T-helper 2 cell treated with Interferon-gamma antibody and Interleukin-4, amounts not matched to agents 100 ng/mL and 5 ng/mL, for 36 hours (primary cell): ENCODE measurements around the gene ZCCHC14. TPM values are rescaled to one million over a fixed set of nuclear protein-coding genes. Genes with fewer than 3 reads are reported as not detected.
"Not testable (repeated sequence)": the region's sequence is repeated elsewhere in the genome, so short reads cannot be mapped to it uniquely, and the experiment has no call there.

ENCODE experiments used
- intact Hi-C: fragments of 100-400 bp; cut with micrococcal nuclease; formaldehyde crosslinking; loops from one replicate; pipeline ENCODE4 v1.15.1; 2023
- total RNA-seq: library from RNA; stranded (reverse); gene quantifications from 2 replicates; pipeline ENCODE4 v1.2.3, GENCODE V29; 2022

Gene ZCCHC14
- total RNA-seq, 1 donor from 2014 or later, result 7.4 TPM

GRCh38 chr16:87482266-87482665 is 10.6 kb downstream of the ZCCHC14 start:
- intact Hi-C loops, result no loop called here

GRCh38 chr16:87481711-87482110 is 11.1 kb downstream of the ZCCHC14 start:
- intact Hi-C loops, result not testable (repeated sequence)

GRCh38 chr16:87477209-87477981 is 15.4 kb downstream of the ZCCHC14 start:
- intact Hi-C loops, result not testable (repeated sequence)

- intact Hi-C loops, result no loop called here
Measured at GRCh38 chr16:87474566-87474996, 18.2 kb downstream of the ZCCHC14 start.

GRCh38 chr16:87474017-87474416 is 18.8 kb downstream of the ZCCHC14 start:
- intact Hi-C loops, result no loop called here

GRCh38 chr16:87472935-87473334 is 19.9 kb downstream of the ZCCHC14 start:
- intact Hi-C loops, result no loop called here

GRCh38 chr16:87472142-87472778 is 20.6 kb downstream of the ZCCHC14 start:
- intact Hi-C loops, result no loop called here

- intact Hi-C loops, result no loop called here
Measured at GRCh38 chr16:87471278-87472141, 21.3 kb downstream of the ZCCHC14 start.

GRCh38 chr16:87470332-87470731 is 22.5 kb downstream of the ZCCHC14 start:
- intact Hi-C loops, result no loop called here

GRCh38 chr16:87469169-87469568 is 23.7 kb downstream of the ZCCHC14 start:
- intact Hi-C loops, result no loop called here

GRCh38 chr16:87468550-87468949 is 24.3 kb downstream of the ZCCHC14 start:
- intact Hi-C loops, result no loop called here

GRCh38 chr16:87466975-87467501 is 25.8 kb downstream of the ZCCHC14 start:
- intact Hi-C loops, result no loop called here

- intact Hi-C loops, result no loop called here
Measured at GRCh38 chr16:87465879-87466278, 26.9 kb downstream of the ZCCHC14 start.

GRCh38 chr16:87465306-87465705 is 27.5 kb downstream of the ZCCHC14 start:
- intact Hi-C loops, result no loop called here

GRCh38 chr16:87464691-87465300 is 28.0 kb downstream of the ZCCHC14 start:
- intact Hi-C loops, result no loop called here

- intact Hi-C loops, result no loop called here
Measured at GRCh38 chr16:87463722-87464690, 28.8 kb downstream of the ZCCHC14 start.

GRCh38 chr16:87461466-87461991 is 31.3 kb downstream of the ZCCHC14 start:
- intact Hi-C loops, result no loop called here

GRCh38 chr16:87460936-87461335 is 31.9 kb downstream of the ZCCHC14 start:
- intact Hi-C loops, result no loop called here

GRCh38 chr16:87459833-87460232 is 33.0 kb downstream of the ZCCHC14 start:
- intact Hi-C loops, result no loop called here

GRCh38 chr16:87459027-87459426 is 33.8 kb downstream of the ZCCHC14 start:
- intact Hi-C loops, result no loop called here
